VCaP (cell line): ENCODE results near the gene USP20.

Experiments
- H3K27ac ChIP-seq: fragments of 450-650 bp; 2 replicates; pipeline ENCODE4 v1.5.1; 2017
- TF ChIP-seq, protein P1 (sequence below): fragments of 450-650 bp; conservative IDR thresholded peaks from 2 replicates; pipeline ENCODE4 v1.5.1; 2017; ENCODE audit warnings: mild to moderate bottlenecking, moderate library complexity

Gene USP20

DNA sequence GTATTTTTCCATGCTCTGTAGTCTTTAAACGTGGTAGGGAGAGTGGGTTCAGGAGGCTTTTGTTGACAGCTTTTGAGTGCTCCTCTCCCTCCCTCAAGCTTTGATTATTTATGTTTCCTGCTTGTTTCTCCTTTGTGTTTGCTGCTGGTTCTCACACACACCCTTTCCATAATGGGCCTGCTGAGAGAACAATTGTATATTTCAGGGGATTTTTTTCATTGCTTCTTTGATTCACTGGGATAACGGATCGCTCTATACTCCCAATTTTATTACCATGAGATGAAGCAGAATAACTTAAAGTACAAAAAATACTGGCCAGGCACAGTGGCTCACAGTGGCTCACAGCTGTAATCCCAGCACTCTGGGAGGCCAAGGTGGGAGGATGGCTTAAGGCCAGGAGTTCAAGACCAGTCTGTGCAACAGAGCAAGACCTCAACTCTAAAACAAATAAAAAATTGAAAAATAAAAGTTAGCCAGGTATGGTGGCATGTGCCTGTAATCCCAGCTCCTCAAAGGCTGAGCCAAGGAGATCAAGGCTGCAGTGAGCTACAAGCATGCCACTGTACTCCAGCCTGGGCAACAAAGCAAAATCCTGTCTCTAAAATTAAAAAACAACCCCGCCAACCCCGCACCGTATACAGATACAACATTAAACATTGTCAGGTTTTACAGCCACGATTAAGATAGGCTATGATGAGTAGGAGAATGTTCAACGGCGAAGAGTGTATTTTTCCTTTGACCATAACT, 66.9 kb downstream of the USP20 start:
- H3K27ac ChIP-seq = no peak overlapping the region
- TF ChIP-seq, protein P1, sequence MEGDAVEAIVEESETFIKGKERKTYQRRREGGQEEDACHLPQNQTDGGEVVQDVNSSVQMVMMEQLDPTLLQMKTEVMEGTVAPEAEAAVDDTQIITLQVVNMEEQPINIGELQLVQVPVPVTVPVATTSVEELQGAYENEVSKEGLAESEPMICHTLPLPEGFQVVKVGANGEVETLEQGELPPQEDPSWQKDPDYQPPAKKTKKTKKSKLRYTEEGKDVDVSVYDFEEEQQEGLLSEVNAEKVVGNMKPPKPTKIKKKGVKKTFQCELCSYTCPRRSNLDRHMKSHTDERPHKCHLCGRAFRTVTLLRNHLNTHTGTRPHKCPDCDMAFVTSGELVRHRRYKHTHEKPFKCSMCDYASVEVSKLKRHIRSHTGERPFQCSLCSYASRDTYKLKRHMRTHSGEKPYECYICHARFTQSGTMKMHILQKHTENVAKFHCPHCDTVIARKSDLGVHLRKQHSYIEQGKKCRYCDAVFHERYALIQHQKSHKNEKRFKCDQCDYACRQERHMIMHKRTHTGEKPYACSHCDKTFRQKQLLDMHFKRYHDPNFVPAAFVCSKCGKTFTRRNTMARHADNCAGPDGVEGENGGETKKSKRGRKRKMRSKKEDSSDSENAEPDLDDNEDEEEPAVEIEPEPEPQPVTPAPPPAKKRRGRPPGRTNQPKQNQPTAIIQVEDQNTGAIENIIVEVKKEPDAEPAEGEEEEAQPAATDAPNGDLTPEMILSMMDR = no peak

- no peak overlapping the region for H3K27ac ChIP-seq
- TF ChIP-seq, protein P1 = no peak
Observed at GRCh38 chr9:129902740-129903134, 67.5 kb downstream of the USP20 start.

DNA sequence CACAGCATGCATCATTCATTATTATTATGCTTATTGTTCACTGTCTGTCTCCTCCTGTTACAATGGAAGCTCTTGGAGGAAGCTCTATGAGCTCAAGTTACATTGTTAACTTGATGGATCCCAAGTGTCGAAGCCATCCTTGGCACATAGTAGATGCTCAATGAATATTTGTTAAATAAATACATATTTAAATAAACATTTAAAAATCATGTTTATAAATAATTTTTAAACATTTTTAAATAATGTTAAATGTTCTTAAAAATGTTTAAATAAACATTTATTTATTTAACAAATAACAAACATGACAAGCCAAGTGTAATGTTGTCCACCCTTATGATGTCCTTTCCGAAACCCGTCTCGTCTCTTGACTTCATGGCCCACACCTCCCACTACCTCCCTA, 69.5 kb downstream of the USP20 start:
- TF ChIP-seq, protein P1 = no peak
- no peak overlapping the region for H3K27ac ChIP-seq

DNA sequence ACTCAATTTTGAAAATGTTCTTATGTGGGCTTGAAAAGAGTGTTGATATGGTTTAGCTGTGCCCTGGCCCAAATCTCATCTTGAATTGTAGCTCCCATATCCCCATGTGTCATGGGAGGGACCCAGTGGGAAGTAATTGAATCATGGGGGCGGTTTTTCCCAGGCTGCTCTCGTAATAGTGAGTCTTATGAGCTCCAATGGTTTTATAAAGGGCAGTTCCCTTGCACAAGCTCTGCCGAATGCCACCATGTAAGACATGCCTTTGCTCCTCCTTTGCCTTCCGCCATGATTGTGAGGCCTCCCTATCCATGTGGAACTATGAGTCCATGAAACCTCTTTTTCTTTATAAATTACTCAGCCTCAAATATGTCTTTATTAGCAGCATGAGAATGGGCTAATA, 71.0 kb downstream of the USP20 start:
- TF ChIP-seq, protein P1 = no peak
- H3K27ac ChIP-seq = no peak overlapping the region

GRCh38 chr9:129907201-129907600, 71.9 kb downstream of the USP20 start:
- H3K27ac ChIP-seq = no peak overlapping the region
- TF ChIP-seq, protein P1 = no peak

GRCh38 chr9:129908906-129909305, 73.6 kb downstream of the USP20 start:
- TF ChIP-seq, protein P1 = no peak
- H3K27ac ChIP-seq = no peak overlapping the region

- H3K27ac ChIP-seq = no peak overlapping the region
- TF ChIP-seq, protein P1 = no peak
Observed at GRCh38 chr9:129909851-129910250, 74.6 kb downstream of the USP20 start.
